Heart right ventricle (tissue), 16 donors: ENCODE measurements around the gene DSN1. TPM values are rescaled to one million over a fixed set of nuclear protein-coding genes. Genes with fewer than 3 reads are reported as not detected.

Experiments used
- ATAC-seq, 8 donors: fragments of 200-7000 bp; cut with Tn5 transposase; one replicate each; pipeline ENCODE4 v1.9.1; 2020; ENCODE audit warnings: mild to moderate bottlenecking in 8 of 8, moderate library complexity in 8 of 8, moderate number of reproducible peaks in 1 of 8
- DNase-seq, 2 donors: peaks; one replicate each; pipeline ENCODE4 v3.0.0-alpha.2; 2020
- H3K27ac ChIP-seq, 10 donors: fragments of 200-600 bp; sonication (generic) in 2 of 10; one replicate each; pipeline versions ENCODE4 v1.5.0 to v1.8.0; 2020 to 2022; ENCODE audit warnings: mild to moderate bottlenecking in 3 of 10
- H3K27me3 ChIP-seq, 7 donors: fragments of 200-600 bp; one replicate each; pipeline ENCODE4 v1.8.0; 2021 to 2022; ENCODE audit warnings: mild to moderate bottlenecking in 2 of 7
- H3K36me3 ChIP-seq, 9 donors: fragments of 200-600 bp; sonication (generic) in 1 of 9; one replicate each; pipeline versions ENCODE4 v1.5.0 to v1.8.0; 2020 to 2022; ENCODE audit warnings: mild to moderate bottlenecking in 2 of 9
- H3K4me1 ChIP-seq, 9 donors: fragments of 200-600 bp; sonication (generic) in 1 of 9; one replicate each; pipeline versions ENCODE4 v1.5.0 to v1.8.0; 2020 to 2022; ENCODE audit warnings: mild to moderate bottlenecking in 4 of 9
- H3K4me3 ChIP-seq, 10 donors: fragments of 200-600 bp; sonication (generic) in 2 of 10; one replicate each; pipeline versions ENCODE4 v1.5.0 to v1.8.0; 2020 to 2022; ENCODE audit warnings: mild to moderate bottlenecking in 7 of 10, moderate library complexity in 2 of 10
- H3K9me3 ChIP-seq, 11 donors: fragments of 200-600 bp in 10 of 11; sonication (generic) in 2 of 11; one replicate each; pipeline versions ENCODE4 v1.5.0 to v1.8.0; 2013 to 2022; ENCODE audit warnings: mild to moderate bottlenecking in 2 of 11, control low read depth in 1 of 11, moderate library complexity in 1 of 11
- WGBS, 2 donors: extraction: QIAGEN DNeasy Blood & Tissue Kit; methylation state at CpG; one replicate each; pipeline ENCODE4 v1.1.7; 2013; ENCODE audit warnings: inconsistent platforms in 1 of 2; 5-methylcytosine and 5-hydroxymethylcytosine counted together
- intact Hi-C, 10 donors: fragments of 100-400 bp; cut with DNase I; formaldehyde crosslinking; loops; one replicate each; pipeline versions ENCODE4 v1.11.1 to v1.14.2; 2022
- polyA plus RNA-seq, 2 donors: library from polyadenylated mRNA; stranded (reverse); fragments of 200-250 nt; gene quantifications; one replicate each; pipeline ENCODE4 v1.2.3, GENCODE V29; 2013
- total RNA-seq, 10 donors: library from RNA; stranded (reverse); fragmentation: NEBNext Ultra II Directional in 3 of 10; extraction: Animal tissue kit (Norgen Biotek cat#: 25700) in 3 of 10; gene quantifications; one replicate each; pipeline versions ENCODE4 v1.2.1 to v1.2.4, GENCODE V29; 2021 to 2023
- TF ChIP-seq, protein P1 (sequence below), 9 donors: fragments of 200-600 bp; sonication (generic) in 2 of 9; IDR thresholded peaks; one replicate each; pipeline versions ENCODE4 v1.5.0 to v1.8.0; 2021 to 2022; ENCODE audit warnings: antibody characterized with exemption in 9 of 9, mild to moderate bottlenecking in 5 of 9, moderate library complexity in 1 of 9
- donor health status: Arrhythmogenic right ventricular cardiomyopathy.
- donor health status: ischemic (EF 13 %, LVEDD 7.1; RV severe dilation, severe dysfunction).
- donor health status: healthy with polysubstance abuse.
- donor health status: DM: no; HTN: yes; CAD: no.
- donor health status: DM: no; HTN: no; CAD: no.
- donor health status: ischemic (EF 25% LVEDD 6.9; RV normal size, moderate dysfunction).
- donor health status: ischemic (EF 25% LVEDD 5.7; RV mildly dilated, moderate dysfunction).
- donor health status: healthy.
- donor health status: DM: yes; HTN: yes; CAD: no.
- donor health status: Ischemic cardiomyopathy.
- donor health status: ischemic (EF 35%, LVEDD 5.7; RV mildly dilated, moderate dysfunction).
- donor health status: nonischemic (EF 11% LVEDD 7.7; RV severe dilation, severe dysfunction).
- donor health status: DM: yes; HTN: yes; CAD: no.
- donor health status: PGD.
- donor health status: ischemic (EF 29% LVEDD 5.4; RV normal size, mild dysfunction).
- donor health status: nonischemic (EF 23%, LVEDD 6.1; RV moderate dilation, normal function).

Gene DSN1
- total and polyA plus RNA-seq, 12 donors = 3.2 to 6.0 (median 4.9) TPM

DNA sequence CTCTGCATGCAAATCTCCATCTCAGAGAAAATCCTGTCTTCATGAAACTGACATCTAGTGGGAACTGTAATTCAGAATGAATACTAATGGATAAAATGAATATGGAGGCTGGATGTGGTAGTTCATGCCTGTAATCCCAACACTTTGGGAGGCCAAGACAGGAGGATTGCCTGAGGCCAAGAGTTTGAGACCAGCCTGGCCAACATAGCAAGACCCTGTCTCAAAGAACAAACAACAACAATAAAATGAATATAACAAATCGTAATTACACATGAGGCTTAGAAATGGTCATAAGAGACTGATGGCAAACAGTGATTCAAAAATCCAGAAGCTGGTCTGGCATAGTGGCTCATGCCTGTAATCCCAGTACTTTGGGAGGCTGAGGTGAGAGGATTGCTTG is 44.6 kb upstream of the DSN1 start:
- peaks cover 0 to 89% (median 21%) of the 10 kb centered on the region in 9 donors for H3K36me3 ChIP-seq
- DNase-seq (no peak), ATAC-seq (no peak)
- H3K4me3 ChIP-seq = no peak overlapping the region
- intact Hi-C loops = loop anchor here in 1 of 10 donors (10.0 kb wide), 1 partner anchor 47 kb away; a partner anchor contains a TSS
- 90 to 100% methylated on average over 1 of the region's 1 CpG for WGBS, 2 donors
- H3K27me3 ChIP-seq = no peaks in the 10 kb centered on the region
- TF ChIP-seq, protein P1, sequence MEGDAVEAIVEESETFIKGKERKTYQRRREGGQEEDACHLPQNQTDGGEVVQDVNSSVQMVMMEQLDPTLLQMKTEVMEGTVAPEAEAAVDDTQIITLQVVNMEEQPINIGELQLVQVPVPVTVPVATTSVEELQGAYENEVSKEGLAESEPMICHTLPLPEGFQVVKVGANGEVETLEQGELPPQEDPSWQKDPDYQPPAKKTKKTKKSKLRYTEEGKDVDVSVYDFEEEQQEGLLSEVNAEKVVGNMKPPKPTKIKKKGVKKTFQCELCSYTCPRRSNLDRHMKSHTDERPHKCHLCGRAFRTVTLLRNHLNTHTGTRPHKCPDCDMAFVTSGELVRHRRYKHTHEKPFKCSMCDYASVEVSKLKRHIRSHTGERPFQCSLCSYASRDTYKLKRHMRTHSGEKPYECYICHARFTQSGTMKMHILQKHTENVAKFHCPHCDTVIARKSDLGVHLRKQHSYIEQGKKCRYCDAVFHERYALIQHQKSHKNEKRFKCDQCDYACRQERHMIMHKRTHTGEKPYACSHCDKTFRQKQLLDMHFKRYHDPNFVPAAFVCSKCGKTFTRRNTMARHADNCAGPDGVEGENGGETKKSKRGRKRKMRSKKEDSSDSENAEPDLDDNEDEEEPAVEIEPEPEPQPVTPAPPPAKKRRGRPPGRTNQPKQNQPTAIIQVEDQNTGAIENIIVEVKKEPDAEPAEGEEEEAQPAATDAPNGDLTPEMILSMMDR (IDR thresholded peaks at IDR 0.05) = no peak
- no peak overlapping the region for H3K27ac ChIP-seq
- H3K4me1 ChIP-seq = peaks cover 0 to 47% (median 28%) of the 10 kb centered on the region in 9 donors
- no peaks in the 10 kb centered on the region for H3K9me3 ChIP-seq

DNA sequence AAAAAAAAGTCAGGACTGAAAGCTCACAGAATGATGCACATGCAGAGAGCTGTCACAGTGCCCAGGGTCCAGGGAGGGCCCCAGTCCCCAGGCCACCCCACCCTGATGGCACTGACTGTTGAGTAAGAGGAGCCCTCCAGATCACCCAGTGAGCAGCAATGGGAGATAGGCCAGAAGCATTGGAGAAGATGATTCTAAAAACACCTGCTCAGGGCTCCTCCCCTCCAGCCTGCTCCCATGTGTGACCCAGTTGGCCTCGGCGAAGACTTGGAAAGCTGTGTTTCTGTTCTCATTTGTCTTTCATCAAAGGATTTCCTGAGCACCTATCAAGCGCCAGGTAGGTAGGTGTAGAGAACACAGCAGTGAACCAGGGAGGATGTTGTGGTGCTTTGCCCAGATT is 43.9 kb upstream of the DSN1 start:
- Histone ChIP-seq H3K36me3 (peaks cover 0 to 89% (median 21%) of the 10 kb centered on the region in 9 donors), H3K27me3 (no peaks in the 10 kb centered on the region), H3K27ac (no peak overlapping the region), H3K4me3 (no peak overlapping the region), H3K4me1 (peaks cover 0 to 45% (median 28%) of the 10 kb centered on the region in 9 donors), H3K9me3 (no peaks in the 10 kb centered on the region)
- TF ChIP-seq, protein P1 (IDR thresholded peaks at IDR 0.05) = no peak
- intact Hi-C loops = loop anchor here in 1 of 10 donors (10.0 kb wide), 1 partner anchor 47 kb away; a partner anchor contains a TSS
- DNase-seq (no peak), ATAC-seq (no peak)
- WGBS, 2 donors = 78 to 86% methylated on average over 3 of the region's 3 CpGs

DNA sequence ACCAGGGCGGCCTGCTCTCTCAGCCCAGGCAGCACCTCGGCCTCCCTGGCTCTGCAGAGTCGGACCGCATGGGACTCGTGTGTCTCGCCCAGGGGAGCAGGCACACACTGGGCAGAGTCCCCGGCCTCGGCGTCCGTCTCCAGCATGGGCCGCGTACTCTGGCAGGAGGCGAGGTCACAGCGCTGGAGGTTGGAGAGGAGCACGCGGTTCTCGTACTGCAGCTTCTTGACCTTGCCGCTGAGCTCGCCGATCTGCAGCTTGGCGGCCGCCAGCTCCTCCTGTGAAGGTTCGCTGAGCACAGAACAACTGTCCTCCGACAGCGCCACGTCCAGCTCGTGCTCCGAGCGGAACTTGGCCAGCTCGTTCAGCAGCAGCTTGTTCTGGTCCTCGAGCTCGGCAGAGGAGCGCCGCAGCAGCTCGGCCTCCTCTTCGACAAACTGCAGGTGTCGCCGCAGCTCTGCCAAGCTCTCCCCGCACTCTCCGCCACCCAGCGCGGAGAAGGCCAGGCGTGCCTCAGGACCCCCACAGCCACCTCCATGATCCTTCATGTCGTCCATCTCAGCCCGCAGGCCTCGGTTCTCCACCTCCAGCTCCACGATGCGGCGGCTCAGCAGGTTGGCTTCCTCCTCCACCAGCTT is 42.0 kb upstream of the DSN1 start:
- no peaks in the 10 kb centered on the region for H3K9me3 ChIP-seq
- ATAC-seq = peak in 3 of 8 donors; percentile 17 to 36 (median 33)
- DNase-seq = no peak
- H3K4me3 ChIP-seq = no peak overlapping the region
- TF ChIP-seq, protein P1 (IDR thresholded peaks at IDR 0.05) = no peak
- no peaks in the 10 kb centered on the region for H3K27me3 ChIP-seq
- intact Hi-C loops = loop anchor here in 1 of 10 donors (10.0 kb wide), 1 partner anchor 49 kb away; a partner anchor contains a TSS
- peaks cover 0 to 94% (median 26%) of the 10 kb centered on the region in 9 donors for H3K36me3 ChIP-seq
- 92 to 94% methylated on average over 49 of the region's 49 CpGs for WGBS, 2 donors
- no peak overlapping the region for H3K27ac ChIP-seq
- peaks cover 0 to 30% (median 15%) of the 10 kb centered on the region in 9 donors for H3K4me1 ChIP-seq

DNA sequence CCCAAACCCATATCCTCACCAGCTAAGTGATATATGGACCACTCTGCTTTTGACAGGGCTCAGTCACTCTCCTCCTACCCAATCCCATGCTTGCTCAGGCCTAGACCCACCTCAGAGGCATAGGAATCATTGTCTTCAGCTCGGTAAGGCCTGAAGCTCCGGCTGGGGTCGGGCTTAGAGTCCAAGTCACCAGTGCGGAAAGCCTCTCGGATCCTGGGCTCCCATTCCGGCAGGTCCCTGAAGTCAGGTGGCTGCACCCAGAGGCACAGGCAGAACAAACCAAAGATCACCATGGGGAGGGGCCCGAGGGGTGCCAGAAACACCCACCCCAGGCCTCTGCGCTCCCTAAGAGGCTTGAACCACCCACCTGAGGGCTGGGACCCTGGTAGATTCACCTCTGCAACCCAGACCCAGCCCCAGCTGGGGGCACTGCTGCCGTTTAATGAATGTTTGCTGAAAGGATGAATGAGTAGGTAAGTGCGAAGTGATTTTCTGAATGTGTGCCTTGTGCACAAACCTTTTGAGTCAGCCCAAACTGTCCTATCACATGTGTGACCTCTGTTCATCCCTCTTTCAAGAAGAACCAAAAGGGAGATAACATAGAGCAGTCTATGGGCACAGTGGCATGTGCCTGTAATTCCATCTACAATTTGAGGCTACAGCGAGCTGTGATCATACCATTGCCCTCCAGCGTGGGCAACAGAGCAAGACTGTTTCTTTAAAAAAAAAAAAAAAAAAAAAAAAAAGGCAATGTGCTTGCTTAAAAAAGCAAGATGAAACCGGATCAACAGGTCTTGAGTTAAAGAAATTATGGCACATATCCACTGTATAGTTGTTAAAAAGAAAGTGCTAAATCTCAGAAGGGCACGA is 39.3 kb upstream of the DSN1 start:
- intact Hi-C loops = loop anchor here in 1 of 10 donors (10.0 kb wide), 1 partner anchor 52 kb away; a partner anchor contains a TSS
- no peak for ATAC-seq
- H3K9me3 ChIP-seq = no peaks in the 10 kb centered on the region
- WGBS, 2 donors = 82 to 85% methylated on average over 14 of the region's 14 CpGs
- TF ChIP-seq, protein P1 (IDR thresholded peaks at IDR 0.05) = no peak
- H3K36me3 ChIP-seq = peaks cover 0 to 100% (median 44%) of the 10 kb centered on the region in 9 donors
- DNase-seq = no peak
- H3K27ac ChIP-seq = no peak overlapping the region
- no peaks in the 10 kb centered on the region for H3K27me3 ChIP-seq
- H3K4me3 ChIP-seq = no peak overlapping the region
- peaks cover 0 to 10% (median 0%) of the 10 kb centered on the region in 9 donors for H3K4me1 ChIP-seq
